ENCODE results near the gene ATL2.
"Not testable (repeated sequence)": the region's sequence is repeated elsewhere in the genome, so short reads cannot be mapped to it uniquely, and the experiment has no call there.

The ATL2 gene

GRCh38 chr2:38269421-38269820 is 107.7 kb downstream of the ATL2 start:
- no peak for DNase-seq

- peak; percentile 36 for DNase-seq
Measured at GRCh38 chr2:38268691-38269327, 108.3 kb downstream of the ATL2 start.

DNA sequence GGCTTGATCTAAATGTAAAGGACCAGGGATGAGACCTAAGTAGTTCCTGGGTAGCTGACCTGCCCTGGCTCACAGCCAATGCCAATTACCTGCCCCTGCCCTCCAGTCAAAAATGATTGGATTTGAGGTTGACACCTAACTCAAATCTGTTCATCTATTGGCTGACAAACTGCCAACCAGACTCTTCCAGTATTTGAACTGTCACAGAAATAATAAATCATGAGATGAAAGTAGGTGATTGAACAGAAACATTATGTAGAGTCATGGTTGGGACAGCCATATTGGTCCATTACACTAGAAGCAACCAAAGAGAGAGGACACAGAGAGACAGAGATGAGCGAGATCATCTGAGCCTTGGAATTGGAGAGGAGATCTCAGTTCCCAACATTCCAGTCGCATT is 109.1 kb downstream of the ATL2 start:
- no peak for DNase-seq

DNA sequence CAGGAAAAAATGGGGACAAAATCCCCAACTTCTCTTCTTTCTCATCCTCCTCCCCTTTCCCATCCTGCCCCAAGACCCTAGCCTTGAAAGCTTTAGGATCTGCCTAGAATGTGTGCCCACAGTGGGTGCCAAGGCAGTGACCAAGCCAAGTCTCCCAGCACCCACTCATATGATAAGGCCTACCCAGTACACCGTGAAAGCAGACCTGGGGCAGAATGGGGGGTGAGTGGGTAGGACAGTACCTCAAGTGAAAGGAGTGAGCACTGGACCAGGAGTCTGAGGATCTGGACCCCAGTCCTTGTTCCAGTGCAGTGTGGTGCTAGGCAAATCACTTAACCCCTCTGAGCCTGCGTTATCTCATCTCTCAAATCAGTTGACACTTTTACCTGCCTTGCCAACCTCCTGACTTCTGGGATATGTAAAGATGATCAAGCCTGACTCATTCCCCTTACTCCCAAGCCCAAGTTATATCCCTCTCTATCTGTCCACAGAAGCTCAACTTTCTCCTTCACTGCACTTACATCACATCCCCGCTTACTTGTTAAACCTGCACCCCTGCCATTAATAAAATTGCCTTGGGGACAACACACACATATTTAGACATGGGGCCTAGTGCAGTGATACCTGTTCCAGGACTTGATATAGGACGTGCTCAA is 109.7 kb downstream of the ATL2 start:
- DNase-seq, result no peak

- no peak for DNase-seq
Measured at GRCh38 chr2:38266382-38267061, 110.6 kb downstream of the ATL2 start.

DNA sequence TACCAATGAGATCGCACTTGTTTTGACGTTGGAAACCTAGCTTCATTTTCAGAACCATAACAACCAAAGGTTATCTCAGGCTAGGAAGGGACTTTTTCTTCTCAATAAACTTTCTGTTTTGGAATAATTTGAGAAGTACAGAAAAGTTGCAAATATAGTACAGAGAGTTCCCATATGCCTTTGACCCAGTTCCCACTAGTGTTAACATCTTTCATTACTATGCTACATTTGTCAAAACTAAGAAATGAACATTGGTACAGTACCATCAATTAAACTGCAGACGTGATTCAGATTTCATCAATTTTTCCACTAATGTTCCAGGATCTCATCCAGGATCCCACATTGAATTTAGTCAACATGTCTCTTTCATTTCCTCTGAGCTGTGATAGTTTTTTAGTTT is 111.6 kb downstream of the ATL2 start:
- peak; percentile 4 for DNase-seq

- DNase-seq, result peak; percentile 88
Measured at GRCh38 chr2:38264396-38265221, 112.5 kb downstream of the ATL2 start.

GRCh38 chr2:38263293-38263692 is 113.8 kb downstream of the ATL2 start:
- no peak for DNase-seq

- DNase-seq, result no peak
Measured at GRCh38 chr2:38262069-38262871, 114.8 kb downstream of the ATL2 start.

DNA sequence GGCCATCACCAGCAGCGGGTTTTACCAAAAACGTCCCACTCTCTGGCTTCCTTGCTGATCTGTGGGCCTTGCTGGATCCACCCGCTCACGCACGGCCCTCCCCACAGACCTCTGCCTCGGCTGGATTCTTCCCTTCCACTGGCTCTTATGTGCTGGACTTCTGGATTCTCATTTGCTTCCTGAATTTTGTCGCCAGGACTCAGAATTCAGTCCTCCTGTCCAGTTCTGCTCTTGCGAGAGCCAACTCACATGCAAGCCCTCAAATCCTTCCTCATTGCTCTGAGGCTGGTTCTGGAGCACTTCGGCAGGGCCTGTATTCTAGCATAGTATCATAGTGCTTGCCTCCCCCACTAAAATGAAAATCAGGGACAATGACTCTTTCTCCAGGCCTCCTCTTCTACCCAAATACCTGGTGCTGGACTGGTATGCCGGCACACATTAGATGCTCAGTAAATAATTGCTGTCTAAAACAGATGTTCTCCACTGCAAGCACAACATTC is 115.5 kb downstream of the ATL2 start:
- DNase-seq, result no peak

GRCh38 chr2:38260972-38261371 is 116.1 kb downstream of the ATL2 start:
- no peak for DNase-seq

GRCh38 chr2:38260469-38260868 is 116.6 kb downstream of the ATL2 start:
- no peak for DNase-seq

- no peak for DNase-seq
Measured at GRCh38 chr2:38259311-38259710, 117.8 kb downstream of the ATL2 start.

GRCh38 chr2:38257680-38258079 is 119.4 kb downstream of the ATL2 start:
- DNase-seq, result not testable (repeated sequence)

GRCh38 chr2:38256610-38257009 is 120.5 kb downstream of the ATL2 start:
- DNase-seq, result no peak

- DNase-seq, result no peak
Measured at GRCh38 chr2:38255211-38255610, 121.9 kb downstream of the ATL2 start.

GRCh38 chr2:38254796-38255195 is 122.3 kb downstream of the ATL2 start:
- DNase-seq, result no peak

GRCh38 chr2:38251940-38252339 is 125.1 kb downstream of the ATL2 start:
- no peak for DNase-seq

DNA sequence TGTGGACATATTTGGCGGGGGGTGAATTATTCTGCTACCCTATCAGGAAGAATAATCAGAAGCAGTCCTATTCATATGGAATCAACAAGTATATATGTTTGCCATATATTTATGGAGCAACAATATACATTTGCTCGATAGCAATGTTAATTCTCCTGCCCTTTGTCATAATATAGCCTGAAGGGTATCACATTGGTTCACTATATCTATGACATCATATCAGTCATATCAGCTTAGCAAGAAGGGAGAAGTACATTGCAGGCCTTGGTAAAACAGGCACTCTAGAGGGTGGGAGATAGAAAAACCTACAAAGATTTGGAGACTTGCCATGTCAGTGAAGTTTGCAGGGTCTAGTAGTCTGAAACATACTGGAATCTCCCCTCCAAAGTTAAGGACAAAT is 128.4 kb downstream of the ATL2 start:
- DNase-seq, result no peak

GRCh38 chr2:38248255-38248654 is 128.8 kb downstream of the ATL2 start:
- DNase-seq, result peak; percentile 17

GRCh38 chr2:38246105-38246504 is 131.0 kb downstream of the ATL2 start:
- no peak for DNase-seq

DNA sequence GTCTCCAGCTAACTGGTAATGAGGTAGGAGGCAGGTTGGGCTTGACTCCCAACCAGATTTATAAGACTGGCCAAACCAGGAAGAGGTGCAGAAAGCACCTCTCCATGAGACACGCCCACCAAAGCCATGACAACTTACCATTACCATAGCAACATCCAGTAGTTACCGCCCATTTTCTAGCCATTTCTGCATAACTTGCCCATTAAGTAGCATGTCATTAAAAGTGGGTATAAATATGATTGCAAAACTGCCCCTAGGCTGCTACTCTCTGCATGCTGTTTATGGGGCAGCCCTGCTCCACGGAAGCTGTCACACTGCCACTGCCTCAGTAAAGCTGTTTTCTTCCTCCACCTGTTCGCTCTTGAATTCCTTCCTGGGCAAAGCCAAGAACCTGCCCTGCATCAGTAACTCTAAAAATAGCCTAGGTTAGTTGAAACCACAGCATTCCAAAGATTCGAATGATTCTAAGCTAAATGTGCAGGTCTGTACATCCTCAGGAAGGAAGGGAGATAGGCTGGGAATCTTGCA is 131.9 kb downstream of the ATL2 start:
- DNase-seq, result peak; percentile 21

Data from fibroblast of skin of abdomen (primary cell).